Measurements from ENCODE around the gene APOA1. TPM values are rescaled to one million over a fixed set of nuclear protein-coding genes. Genes with fewer than 3 reads are reported as not detected.
A peak's percentile ranks its signal among the peaks of the same experiment; 100 is the strongest.

Gene APOA1
- total RNA-seq, 1 donor from 2014 or later = 3.7 TPM

- peak in 1 of 2 donors; percentile 2 for ATAC-seq
- TF ChIP-seq, protein P1, sequence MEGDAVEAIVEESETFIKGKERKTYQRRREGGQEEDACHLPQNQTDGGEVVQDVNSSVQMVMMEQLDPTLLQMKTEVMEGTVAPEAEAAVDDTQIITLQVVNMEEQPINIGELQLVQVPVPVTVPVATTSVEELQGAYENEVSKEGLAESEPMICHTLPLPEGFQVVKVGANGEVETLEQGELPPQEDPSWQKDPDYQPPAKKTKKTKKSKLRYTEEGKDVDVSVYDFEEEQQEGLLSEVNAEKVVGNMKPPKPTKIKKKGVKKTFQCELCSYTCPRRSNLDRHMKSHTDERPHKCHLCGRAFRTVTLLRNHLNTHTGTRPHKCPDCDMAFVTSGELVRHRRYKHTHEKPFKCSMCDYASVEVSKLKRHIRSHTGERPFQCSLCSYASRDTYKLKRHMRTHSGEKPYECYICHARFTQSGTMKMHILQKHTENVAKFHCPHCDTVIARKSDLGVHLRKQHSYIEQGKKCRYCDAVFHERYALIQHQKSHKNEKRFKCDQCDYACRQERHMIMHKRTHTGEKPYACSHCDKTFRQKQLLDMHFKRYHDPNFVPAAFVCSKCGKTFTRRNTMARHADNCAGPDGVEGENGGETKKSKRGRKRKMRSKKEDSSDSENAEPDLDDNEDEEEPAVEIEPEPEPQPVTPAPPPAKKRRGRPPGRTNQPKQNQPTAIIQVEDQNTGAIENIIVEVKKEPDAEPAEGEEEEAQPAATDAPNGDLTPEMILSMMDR (IDR thresholded peaks at IDR 0.05) = no peak
- Histone ChIP-seq H3K36me3 (peaks cover 44% of the 10 kb centered on the region), H3K4me3 (peak overlapping the region; percentile 94), H3K27me3 (ENCODE audit: low read depth) (no peaks in the 10 kb centered on the region), H3K27ac (peak overlapping the region; percentile 94), H3K9me3 (no peaks in the 10 kb centered on the region), H3K4me1 (peaks cover 31% of the 10 kb centered on the region)
- intact Hi-C loops (cut with DNase I) = no loop called here
- DNase-seq = no peak
Measured at GRCh38 chr11:116787436-116787785, 50.0 kb downstream of the APOA1 start.

- no peak for DNase-seq
- H3K27ac ChIP-seq = peak overlapping the region; percentile 94
- peaks cover 48% of the 10 kb centered on the region for H3K36me3 ChIP-seq
- TF ChIP-seq, protein P1 (IDR thresholded peaks at IDR 0.05) = no peak
- intact Hi-C loops (cut with DNase I) = no loop called here
- H3K9me3 ChIP-seq = no peaks in the 10 kb centered on the region
- no peak for ATAC-seq
- peak overlapping the region; percentile 94 for H3K4me3 ChIP-seq
- no peaks in the 10 kb centered on the region for H3K27me3 ChIP-seq (ENCODE audit: low read depth)
- H3K4me1 ChIP-seq = peaks cover 31% of the 10 kb centered on the region
Measured at GRCh38 chr11:116786966-116787365, 50.5 kb downstream of the APOA1 start.

- peaks cover 26% of the 10 kb centered on the region for H3K4me1 ChIP-seq
- no peaks in the 10 kb centered on the region for H3K9me3 ChIP-seq
- H3K27me3 ChIP-seq (ENCODE audit: low read depth) = no peaks in the 10 kb centered on the region
- no peak overlapping the region for H3K27ac ChIP-seq
- ATAC-seq = no peak
- no peak for DNase-seq
- TF ChIP-seq, protein P1 (IDR thresholded peaks at IDR 0.05) = no peak
- H3K4me3 ChIP-seq = peak overlapping the region; percentile 94
- H3K36me3 ChIP-seq = peaks cover 55% of the 10 kb centered on the region
- intact Hi-C loops (cut with DNase I) = no loop called here
Measured at GRCh38 chr11:116786326-116786725, 51.1 kb downstream of the APOA1 start.

Other genes starting within 250 kb of the APOA1 start
- 15.8 TPM for gene BUD13, start 64.6 kb downstream of the APOA1 start, total RNA-seq
- 35.4 TPM for gene ZPR1, start 49.6 kb downstream of the APOA1 start, total RNA-seq
- gene APOA5, start 45.7 kb downstream of the APOA1 start, total RNA-seq = 0.41 TPM
- gene APOA4, start 14.3 kb downstream of the APOA1 start, total RNA-seq = not detected
- gene APOC3, start 7.7 kb downstream of the APOA1 start, total RNA-seq = not detected